HEK293 (cell line): ENCODE data around the gene GGN.
"Not testable (repeated sequence)": the region's sequence is repeated elsewhere in the genome, so short reads cannot be mapped to it uniquely, and the experiment has no call there.

Experiments
- CTCF ChIA-PET: fragments of 350-600 bp; formaldehyde crosslinking; extraction: SDS; loops from one replicate; lab custom pipeline; 2021; ENCODE audit warnings: antibody characterized with exemption; lab: Yijun Ruan, JAX
- POLR2A ChIA-PET: fragments of 300-600 bp; formaldehyde crosslinking; extraction: SDS; loops from one replicate; lab custom pipeline; 2020; ENCODE audit warnings: antibody characterized with exemption, inconsistent platforms; lab: Yijun Ruan, JAX
- H3K27ac ChIP-seq: fragments of 200-500 bp; sonication (Bioruptor generic); 2 replicates; pipeline ENCODE4 v1.5.1; 2014; ENCODE audit warnings: low read depth, low read length, control low read depth, inconsistent platforms; ENCODE audit errors: extremely low read depth
- H3K36me3 ChIP-seq, 2 experiments: fragments of 200-500 bp in 1 of 2; sonication (Bioruptor generic) in 1 of 2; 1 replicate in 1 of 2; 2 replicates in 1 of 2; pipeline ENCODE4 v1.5.1; 2014 to 2017; ENCODE audit warnings: inconsistent platforms in 2 of 2, low read length in 2 of 2; ENCODE audit not compliant: control insufficient read depth in 2 of 2, insufficient read depth in 1 of 2
- H3K4me1 ChIP-seq: fragments of 200-500 bp; sonication (Bioruptor generic); 2 replicates; pipeline ENCODE4 v1.5.1; 2014; ENCODE audit warnings: mild to moderate bottlenecking, low read length, inconsistent platforms; ENCODE audit not compliant: control insufficient read depth, insufficient read depth
- H3K4me3 ChIP-seq: 2 replicates; pipeline ENCODE4 v1.5.1; 2011; ENCODE audit warnings: low read depth, mild to moderate bottlenecking, control low read depth, low read length, moderate library complexity
- H3K9me3 ChIP-seq: fragments of 200-500 bp; sonication (Bioruptor generic); 2 replicates; pipeline ENCODE4 v1.5.1; 2014; ENCODE audit warnings: low read depth, low read length, inconsistent platforms; ENCODE audit not compliant: control insufficient read depth, insufficient read depth
- FEZF1 ChIP-seq: fragments of 450-650 bp; formaldehyde crosslinking; IDR thresholded peaks from 2 replicates; pipeline ENCODE4 v1.5.1; 2016; ENCODE audit warnings: missing biosample characterization, missing genetic modification characterization
- OSR2 ChIP-seq: fragments of 450-650 bp; formaldehyde crosslinking; IDR thresholded peaks from 2 replicates; pipeline ENCODE4 v1.5.1; 2016; ENCODE audit warnings: missing biosample characterization, missing genetic modification characterization
- REPIN1 ChIP-seq: fragments of 450-650 bp; formaldehyde crosslinking; IDR thresholded peaks from 2 replicates; pipeline ENCODE4 v1.5.1; 2017; ENCODE audit warnings: missing biosample characterization, missing genetic modification characterization, low read depth
- ZBTB20 ChIP-seq: fragments of 450-650 bp; formaldehyde crosslinking; IDR thresholded peaks from 2 replicates; pipeline ENCODE4 v1.5.1; 2016; ENCODE audit warnings: missing biosample characterization, missing genetic modification characterization
- ZNF121 ChIP-seq: fragments of 450-650 bp; formaldehyde crosslinking; IDR thresholded peaks from 2 replicates; pipeline ENCODE4 v1.5.1; 2016; ENCODE audit warnings: missing biosample characterization, missing genetic modification characterization
- ZNF266 ChIP-seq: fragments of 450-650 bp; formaldehyde crosslinking; IDR thresholded peaks from 2 replicates; pipeline ENCODE4 v1.5.1; 2016; ENCODE audit warnings: missing biosample characterization, missing genetic modification characterization, low read depth
- ZNF558 ChIP-seq: fragments of 450-650 bp; formaldehyde crosslinking; IDR thresholded peaks from 2 replicates; pipeline ENCODE4 v1.5.1; 2016; ENCODE audit warnings: missing biosample characterization, missing genetic modification characterization
- ZNF600 ChIP-seq: fragments of 450-650 bp; formaldehyde crosslinking; IDR thresholded peaks from 2 replicates; pipeline ENCODE4 v1.5.1; 2016; ENCODE audit warnings: missing biosample characterization, missing genetic modification characterization
- TF ChIP-seq, protein P1 (sequence below): fragments of 450-650 bp; formaldehyde crosslinking; optimal IDR thresholded peaks from 2 replicates; pipeline ENCODE3; 2016; ENCODE audit warnings: missing biosample characterization, mild to moderate bottlenecking, missing genetic modification characterization
- TF ChIP-seq, protein P2 (sequence below): fragments of 450-650 bp; formaldehyde crosslinking; IDR thresholded peaks from 2 replicates; pipeline ENCODE4 v1.5.1; 2016; ENCODE audit warnings: missing biosample characterization, missing genetic modification characterization
- TF ChIP-seq, protein P3 (sequence below): fragments of 450-650 bp; formaldehyde crosslinking; IDR thresholded peaks from 2 replicates; pipeline ENCODE4 v1.5.1; 2017; ENCODE audit warnings: missing biosample characterization, missing genetic modification characterization

The GGN gene

DNA sequence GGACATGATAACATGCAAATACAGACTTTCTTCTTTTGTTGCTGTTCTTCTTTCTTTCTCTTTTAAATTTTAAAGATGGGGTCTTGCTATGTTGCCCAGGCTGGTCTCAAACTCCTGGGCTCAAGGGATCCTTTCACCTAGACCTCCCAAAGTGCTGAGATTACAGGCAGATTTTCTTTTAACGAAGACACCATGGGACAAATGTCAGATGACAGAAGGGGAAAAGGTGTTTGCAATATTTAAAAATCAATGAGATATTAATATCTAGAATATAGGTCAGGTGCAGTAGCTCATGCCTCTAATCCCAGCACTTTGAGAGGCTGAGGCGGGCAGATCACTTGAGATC, 42.0 kb upstream of the GGN start:
- ChIA-PET CTCF (interaction anchor here (0.7 kb wide), 1 partner anchor 49 kb away, joined by 3 read pairs; no protein-coding TSS in a partner anchor), POLR2A (no interaction called here)
- Histone ChIP-seq H3K9me3 (no peaks in the 10 kb centered on the region), H3K27ac (no peak overlapping the region), H3K4me3 (no peak overlapping the region), H3K36me3 (no peaks in the 10 kb centered on the region; a peak in 1 of 3 replicates), H3K4me1 (peaks cover 8% of the 10 kb centered on the region)
- TF ChIP-seq ZNF558 (tag by site-specific recombination) (no peak), ZNF121 (peak; percentile 96)

DNA sequence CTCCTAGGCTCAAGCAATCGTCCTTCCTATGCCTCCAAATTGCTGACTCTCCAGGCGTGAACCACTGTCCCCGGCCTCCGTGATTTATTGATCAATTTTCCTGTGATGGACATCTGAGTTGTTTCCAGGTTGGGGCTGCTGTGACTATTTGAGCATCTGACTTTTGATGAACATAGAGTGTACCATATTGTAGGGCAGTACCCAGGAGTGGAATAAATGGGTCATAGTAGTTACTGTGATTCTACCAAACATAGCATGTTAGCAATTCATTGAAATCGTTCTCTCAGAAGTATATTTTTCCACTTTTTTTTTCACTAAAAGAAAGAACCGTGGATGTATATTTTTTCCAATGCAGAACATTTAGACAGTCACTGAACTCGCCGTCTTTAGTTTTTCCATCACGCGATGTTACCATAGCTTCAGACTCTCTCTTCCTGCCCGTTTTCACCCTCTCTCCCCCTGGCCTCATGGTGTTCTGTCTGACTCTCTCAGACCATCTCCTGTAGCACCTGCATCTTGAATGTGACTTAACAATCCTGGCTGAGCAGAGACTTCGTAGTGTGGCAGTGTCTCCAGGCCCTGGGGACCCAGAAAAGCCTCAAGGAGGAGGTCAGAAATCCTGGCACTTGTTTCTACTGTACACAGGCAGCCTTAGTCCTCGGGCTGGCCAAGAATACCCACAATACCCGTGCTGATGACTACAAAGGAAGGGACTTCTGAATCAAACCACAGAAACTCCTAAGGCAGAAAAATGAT, 41.4 kb upstream of the GGN start:
- TF ChIP-seq, protein P1, sequence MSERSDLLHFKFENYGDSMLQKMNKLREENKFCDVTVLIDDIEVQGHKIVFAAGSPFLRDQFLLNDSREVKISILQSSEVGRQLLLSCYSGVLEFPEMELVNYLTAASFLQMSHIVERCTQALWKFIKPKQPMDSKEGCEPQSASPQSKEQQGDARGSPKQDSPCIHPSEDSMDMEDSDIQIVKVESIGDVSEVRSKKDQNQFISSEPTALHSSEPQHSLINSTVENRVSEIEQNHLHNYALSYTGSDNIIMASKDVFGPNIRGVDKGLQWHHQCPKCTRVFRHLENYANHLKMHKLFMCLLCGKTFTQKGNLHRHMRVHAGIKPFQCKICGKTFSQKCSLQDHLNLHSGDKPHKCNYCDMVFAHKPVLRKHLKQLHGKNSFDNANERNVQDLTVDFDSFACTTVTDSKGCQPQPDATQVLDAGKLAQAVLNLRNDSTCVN, result no peak
- no peak for TF ChIP-seq ZBTB20
- TF ChIP-seq REPIN1 (tag by site-specific recombination), result no peak
- TF ChIP-seq ZNF600 (tag by site-specific recombination), result no peak
- TF ChIP-seq FEZF1 (tag by site-specific recombination), result no peak
- TF ChIP-seq OSR2 (tag by site-specific recombination), result no peak
- TF ChIP-seq ZNF266 (tag by site-specific recombination), result no peak
- TF ChIP-seq, protein P2, sequence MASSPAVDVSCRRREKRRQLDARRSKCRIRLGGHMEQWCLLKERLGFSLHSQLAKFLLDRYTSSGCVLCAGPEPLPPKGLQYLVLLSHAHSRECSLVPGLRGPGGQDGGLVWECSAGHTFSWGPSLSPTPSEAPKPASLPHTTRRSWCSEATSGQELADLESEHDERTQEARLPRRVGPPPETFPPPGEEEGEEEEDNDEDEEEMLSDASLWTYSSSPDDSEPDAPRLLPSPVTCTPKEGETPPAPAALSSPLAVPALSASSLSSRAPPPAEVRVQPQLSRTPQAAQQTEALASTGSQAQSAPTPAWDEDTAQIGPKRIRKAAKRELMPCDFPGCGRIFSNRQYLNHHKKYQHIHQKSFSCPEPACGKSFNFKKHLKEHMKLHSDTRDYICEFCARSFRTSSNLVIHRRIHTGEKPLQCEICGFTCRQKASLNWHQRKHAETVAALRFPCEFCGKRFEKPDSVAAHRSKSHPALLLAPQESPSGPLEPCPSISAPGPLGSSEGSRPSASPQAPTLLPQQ (tag by site-specific recombination), result no peak
- H3K27ac ChIP-seq, result no peak overlapping the region
- H3K9me3 ChIP-seq, result no peaks in the 10 kb centered on the region
- ChIA-PET CTCF (interaction anchor here (0.8 kb wide), 1 partner anchor 27 kb away, joined by 3 read pairs; the partner anchor contains the start of gene FAM98C), POLR2A (no interaction called here)
- H3K4me1 ChIP-seq, result peaks cover 2% of the 10 kb centered on the region; the same call in 1 of the 2 replicates
- H3K4me3 ChIP-seq, result no peak overlapping the region
- no peaks in the 10 kb centered on the region; a peak in 1 of 3 replicates for H3K36me3 ChIP-seq

DNA sequence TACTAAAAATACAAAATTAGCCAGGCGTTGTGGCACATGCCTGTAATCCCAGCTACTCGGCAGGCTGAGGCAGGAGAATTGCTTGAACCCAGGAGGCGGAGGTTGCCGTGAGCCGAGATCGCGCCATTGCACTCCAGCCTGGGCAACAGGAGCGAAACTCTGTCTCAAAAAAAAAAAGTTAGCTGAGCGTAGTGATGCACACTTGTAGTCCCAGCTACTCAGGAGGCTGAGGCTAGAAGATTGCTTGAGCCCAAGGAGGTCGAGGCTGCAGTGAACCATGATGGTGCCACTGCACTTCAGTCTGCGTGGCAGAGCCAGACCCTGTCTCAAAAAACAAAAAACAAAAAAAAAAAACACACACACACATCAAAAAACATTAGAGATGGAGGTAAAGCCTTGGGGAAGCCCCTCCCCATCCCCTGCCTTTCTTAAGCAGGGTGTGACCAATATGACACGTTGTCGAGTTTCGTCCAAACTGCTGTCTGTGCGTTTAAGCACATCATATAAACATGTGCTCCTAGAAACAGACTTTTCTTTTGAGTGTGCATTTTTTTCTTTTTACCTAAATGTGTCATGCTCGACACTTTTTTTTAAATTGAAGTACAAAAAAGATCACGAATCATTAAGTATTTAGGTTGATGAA, 39.3 kb upstream of the GGN start:
- TF ChIP-seq, protein P3, sequence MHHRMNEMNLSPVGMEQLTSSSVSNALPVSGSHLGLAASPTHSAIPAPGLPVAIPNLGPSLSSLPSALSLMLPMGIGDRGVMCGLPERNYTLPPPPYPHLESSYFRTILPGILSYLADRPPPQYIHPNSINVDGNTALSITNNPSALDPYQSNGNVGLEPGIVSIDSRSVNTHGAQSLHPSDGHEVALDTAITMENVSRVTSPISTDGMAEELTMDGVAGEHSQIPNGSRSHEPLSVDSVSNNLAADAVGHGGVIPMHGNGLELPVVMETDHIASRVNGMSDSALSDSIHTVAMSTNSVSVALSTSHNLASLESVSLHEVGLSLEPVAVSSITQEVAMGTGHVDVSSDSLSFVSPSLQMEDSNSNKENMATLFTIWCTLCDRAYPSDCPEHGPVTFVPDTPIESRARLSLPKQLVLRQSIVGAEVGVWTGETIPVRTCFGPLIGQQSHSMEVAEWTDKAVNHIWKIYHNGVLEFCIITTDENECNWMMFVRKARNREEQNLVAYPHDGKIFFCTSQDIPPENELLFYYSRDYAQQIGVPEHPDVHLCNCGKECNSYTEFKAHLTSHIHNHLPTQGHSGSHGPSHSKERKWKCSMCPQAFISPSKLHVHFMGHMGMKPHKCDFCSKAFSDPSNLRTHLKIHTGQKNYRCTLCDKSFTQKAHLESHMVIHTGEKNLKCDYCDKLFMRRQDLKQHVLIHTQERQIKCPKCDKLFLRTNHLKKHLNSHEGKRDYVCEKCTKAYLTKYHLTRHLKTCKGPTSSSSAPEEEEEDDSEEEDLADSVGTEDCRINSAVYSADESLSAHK (tag by site-specific recombination), result peak; percentile 72
- TF ChIP-seq, all 188 proteins: peak for 1; not testable (repeated sequence) for 187
- H3K4me1 ChIP-seq, H3K36me3 ChIP-seq, H3K27ac ChIP-seq, H3K4me3 ChIP-seq, H3K9me3 ChIP-seq, POLR2A ChIA-PET: not testable (repeated sequence)
- CTCF ChIA-PET, result interaction anchor here (0.6 to 1.1 kb wide), 4 partner anchors 24 to 647 kb away, joined by 3 to 6 read pairs (median 4); partner anchors contain the start of gene FAM98C
